HG02759 (cell line): ENCODE results near the gene PROX1.

Experiments used
- ATAC-seq: cut with Tn5 transposase; IDR thresholded peaks from one replicate; pipeline ENCODE4 v1.9.1; 2021; ENCODE audit warnings: mild to moderate bottlenecking, moderate library complexity; ENCODE audit not compliant: unreplicated experiment

Gene PROX1

DNA sequence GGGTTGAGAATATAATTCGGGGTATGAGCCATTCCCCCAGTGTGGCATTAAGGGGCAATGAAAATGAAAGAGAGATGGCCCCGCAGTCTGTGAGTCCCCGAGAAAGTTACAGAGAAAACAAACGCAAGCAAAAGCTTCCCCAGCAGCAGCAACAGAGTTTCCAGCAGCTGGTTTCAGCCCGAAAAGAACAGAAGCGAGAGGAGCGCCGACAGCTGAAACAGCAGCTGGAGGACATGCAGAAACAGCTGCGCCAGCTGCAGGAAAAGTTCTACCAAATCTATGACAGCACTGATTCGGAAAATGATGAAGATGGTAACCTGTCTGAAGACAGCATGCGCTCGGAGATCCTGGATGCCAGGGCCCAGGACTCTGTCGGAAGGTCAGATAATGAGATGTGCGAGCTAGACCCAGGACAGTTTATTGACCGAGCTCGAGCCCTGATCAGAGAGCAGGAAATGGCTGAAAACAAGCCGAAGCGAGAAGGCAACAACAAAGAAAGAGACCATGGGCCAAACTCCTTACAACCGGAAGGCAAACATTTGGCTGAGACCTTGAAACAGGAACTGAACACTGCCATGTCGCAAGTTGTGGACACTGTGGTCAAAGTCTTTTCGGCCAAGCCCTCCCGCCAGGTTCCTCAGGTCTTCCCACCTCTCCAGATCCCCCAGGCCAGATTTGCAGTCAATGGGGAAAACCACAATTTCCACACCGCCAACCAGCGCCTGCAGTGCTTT, 9.4 kb downstream of the PROX1 start:
- no peak for ATAC-seq

DNA sequence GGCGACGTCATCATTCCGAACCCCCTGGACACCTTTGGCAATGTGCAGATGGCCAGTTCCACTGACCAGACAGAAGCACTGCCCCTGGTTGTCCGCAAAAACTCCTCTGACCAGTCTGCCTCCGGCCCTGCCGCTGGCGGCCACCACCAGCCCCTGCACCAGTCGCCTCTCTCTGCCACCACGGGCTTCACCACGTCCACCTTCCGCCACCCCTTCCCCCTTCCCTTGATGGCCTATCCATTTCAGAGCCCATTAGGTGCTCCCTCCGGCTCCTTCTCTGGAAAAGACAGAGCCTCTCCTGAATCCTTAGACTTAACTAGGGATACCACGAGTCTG, 10.0 kb downstream of the PROX1 start:
- ATAC-seq = no peak

DNA sequence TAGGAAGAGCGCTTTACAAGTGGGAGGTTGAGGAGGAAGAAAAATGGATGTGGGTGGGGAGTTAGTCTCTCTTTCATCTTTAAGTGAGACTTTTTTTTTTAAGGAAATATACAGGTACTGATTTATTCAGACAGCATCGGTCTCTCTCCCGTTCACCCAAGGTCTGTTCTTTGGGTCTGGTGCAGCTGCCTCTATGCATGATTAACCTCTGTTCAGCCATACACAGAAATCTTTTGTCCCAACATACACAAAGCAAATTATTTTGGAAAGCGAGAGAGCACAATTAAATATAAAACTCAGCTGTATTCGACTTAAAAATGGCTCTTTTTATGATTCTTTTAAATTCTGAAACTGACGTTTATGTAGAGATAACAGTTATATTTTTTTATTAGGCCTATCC, 11.0 kb downstream of the PROX1 start:
- ATAC-seq = no peak

DNA sequence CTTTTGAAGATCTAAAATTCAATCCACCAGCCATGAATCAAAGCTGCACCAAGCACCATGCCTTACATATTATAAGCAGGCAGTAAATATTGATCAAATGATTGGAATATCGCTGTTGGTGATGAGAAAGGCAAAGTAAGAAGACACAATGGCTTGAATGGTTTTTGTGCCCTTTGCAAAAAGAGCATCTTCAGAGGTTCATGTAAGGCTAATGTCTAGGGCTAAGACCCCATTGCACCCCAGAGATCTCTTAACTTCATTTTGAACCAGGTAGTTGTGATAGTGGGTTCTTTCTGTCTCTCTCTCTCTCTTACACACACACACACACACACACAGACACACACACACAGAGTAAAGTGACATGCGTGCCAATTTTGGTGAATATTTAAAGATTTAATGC, 12.0 kb downstream of the PROX1 start:
- no peak for ATAC-seq

DNA sequence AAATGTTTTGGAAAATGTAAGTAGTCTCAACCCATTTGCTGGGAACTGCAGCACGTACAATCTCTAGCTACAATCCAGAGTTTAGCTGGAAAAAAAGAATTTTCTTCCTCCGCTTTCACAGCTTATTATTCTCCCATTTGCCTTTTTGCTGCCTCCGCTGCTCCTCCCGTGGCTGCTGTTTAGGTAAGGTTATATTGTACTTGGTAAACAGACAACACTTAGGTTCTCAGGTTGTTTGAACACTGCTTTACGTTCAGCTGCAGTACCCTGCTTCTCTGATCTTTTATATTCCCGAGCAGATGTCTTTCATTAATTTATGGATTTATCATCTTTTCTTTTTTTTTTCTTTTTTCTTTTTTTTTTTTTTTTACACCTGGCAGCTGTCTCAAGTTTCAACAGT, 14.3 kb downstream of the PROX1 start:
- ATAC-seq = no peak

DNA sequence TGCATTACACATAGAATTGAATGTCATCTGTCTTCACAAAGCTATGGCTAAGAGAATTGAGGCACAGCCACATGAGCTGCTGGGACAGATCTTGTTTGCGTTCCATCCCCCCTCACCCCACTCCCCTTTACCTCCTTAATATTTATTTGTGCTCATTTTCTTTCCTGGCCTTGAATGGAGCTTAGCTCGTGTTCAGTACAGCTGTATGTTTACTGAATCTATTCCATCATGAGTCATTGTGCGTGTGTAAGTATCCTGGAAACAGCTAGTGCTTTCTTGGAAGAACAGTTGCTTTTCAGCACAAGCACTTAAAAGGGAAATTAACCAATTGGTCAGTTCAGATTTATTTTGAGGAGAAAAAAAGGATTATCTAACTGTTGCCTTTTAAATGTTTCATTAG, 14.7 kb downstream of the PROX1 start:
- ATAC-seq = no peak

DNA sequence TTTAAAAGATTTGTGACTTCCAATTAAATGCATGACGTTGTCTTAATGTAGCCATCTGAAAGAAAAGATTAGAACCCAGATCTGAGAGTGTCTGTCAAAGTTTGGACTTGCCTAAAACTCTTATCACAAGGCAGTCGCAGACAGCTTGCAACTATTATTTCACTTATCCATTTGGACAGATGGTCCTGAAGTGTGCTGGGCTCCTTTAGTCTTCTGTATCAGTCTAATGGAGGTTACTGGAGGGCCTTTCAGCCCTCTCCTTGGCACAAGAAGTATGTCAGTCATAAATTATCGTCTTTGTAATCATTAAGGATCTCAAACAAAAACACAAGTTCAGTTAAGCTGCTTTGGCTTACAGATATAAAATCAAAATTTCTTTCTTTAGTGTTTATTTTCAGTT, 15.5 kb downstream of the PROX1 start:
- ATAC-seq = no peak

DNA sequence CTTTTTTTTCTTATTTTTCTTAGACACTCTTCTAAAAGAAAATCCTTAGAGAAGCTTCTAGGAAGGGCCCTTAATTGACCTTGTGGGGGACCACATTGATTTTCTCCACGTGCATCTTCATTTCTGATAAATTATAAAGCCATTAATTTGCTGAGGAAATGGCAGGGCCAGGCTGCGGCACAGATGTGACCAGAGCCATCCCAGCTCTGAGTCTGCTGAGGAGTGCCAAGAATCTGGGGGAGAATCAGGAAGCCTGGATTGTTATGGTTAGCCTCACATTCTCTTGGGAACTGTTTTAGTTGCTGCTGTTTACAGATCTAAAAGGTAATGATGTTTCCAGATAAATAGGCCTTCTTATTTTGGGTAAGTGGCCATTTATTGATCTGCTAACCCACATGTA, 16.2 kb downstream of the PROX1 start:
- no peak for ATAC-seq

DNA sequence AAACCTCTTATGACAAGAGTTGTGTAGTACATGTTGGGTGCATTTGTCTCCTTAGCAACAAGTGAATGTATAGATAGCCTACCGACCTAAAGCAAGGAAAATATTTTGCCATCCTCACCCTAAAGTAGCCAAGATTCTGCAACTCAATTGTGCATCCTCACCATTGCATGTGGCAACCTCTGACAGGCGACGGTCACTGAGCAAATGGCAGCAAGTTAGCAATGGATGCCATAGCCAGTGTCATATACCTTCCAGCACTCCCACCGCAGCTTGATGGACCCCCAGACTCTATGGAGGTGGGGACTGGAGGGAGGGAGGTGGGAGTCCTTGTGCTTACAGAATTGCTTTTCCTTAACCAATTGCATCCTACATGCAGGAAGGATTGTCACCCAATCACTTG, 17.0 kb downstream of the PROX1 start:
- no peak for ATAC-seq

DNA sequence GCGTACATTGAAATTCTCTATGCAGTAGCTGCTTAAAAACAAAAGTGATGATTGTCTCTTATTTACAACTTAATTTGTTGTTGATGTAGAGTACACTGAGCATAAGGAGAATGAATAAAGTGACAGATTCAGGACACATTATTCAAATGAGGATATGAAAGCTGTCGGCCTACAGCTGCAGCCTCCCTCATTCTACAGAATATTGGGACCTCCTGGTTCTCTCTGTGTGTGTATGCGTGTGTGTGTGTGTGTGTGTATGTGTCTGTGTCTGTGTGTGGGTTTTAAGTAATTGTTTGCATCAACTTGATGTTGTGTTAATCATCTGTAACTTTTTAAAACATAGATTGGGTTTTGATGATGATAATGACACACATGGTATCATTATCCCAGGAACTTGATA, 17.9 kb downstream of the PROX1 start:
- no peak for ATAC-seq

DNA sequence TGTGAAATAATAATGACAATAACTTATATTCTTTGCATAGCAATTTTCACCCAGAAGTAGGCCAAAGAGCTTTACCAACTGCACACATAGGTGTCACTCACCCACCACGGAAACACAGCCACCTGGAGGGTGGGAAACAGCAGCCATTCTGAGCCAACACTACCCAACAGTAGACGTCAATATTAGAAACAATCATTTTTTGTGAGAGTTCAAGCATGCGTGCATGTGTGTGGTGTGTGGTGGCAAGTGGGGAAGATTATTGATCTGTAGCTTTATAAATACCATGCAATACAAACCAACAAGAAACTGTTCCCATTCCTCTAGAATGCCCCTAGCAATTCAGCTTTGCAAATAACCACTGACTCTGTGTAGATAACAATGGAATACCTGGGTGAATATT, 19.1 kb downstream of the PROX1 start:
- no peak for ATAC-seq

DNA sequence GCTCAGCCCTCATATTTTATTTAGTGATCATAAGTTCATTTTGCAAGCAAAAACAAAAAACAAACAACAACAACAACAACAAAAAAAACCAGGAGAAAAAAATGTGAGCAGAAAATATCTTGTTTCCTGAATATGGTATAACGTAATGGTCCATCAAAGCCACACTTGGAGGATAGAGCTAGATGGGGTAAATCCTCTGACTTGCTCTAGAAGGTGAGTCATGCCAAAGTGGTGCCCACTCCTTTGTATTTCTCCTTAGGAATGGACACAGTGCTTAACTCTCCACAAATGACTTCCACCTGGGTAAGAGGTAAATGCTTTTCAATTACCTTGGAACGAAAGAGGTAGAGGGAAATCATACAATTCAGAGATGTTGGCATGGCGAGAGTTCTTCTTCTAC, 20.6 kb downstream of the PROX1 start:
- ATAC-seq = no peak

DNA sequence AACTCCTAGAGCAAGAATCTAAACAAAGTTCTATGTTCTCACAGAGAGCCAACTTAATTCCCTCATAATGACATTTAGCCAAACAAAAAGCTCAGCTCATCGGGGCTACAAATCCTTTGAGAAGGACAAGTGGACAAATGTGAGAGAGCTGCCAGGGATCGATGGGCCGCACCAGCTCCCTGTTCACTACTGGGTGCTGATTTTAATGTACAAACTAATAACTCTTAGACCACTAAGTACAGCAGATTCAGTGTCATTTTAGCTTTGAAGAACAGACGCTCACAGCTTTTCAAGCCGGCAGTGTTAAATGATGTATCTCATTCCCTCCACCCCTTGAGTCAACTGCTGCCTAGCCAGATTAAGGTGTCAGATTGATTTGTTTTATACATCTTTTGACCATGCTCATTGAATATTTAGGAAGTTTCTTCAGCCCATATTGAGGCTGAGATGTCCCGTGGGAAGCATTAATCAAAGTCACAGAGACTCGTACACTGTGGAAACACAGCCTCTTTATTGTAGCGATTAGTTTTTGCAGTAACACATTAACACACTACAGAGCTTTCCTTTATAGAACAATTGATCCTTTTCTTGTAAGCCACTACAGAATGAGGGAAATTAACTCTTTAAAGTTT, 21.1 kb downstream of the PROX1 start:
- ATAC-seq = no peak

DNA sequence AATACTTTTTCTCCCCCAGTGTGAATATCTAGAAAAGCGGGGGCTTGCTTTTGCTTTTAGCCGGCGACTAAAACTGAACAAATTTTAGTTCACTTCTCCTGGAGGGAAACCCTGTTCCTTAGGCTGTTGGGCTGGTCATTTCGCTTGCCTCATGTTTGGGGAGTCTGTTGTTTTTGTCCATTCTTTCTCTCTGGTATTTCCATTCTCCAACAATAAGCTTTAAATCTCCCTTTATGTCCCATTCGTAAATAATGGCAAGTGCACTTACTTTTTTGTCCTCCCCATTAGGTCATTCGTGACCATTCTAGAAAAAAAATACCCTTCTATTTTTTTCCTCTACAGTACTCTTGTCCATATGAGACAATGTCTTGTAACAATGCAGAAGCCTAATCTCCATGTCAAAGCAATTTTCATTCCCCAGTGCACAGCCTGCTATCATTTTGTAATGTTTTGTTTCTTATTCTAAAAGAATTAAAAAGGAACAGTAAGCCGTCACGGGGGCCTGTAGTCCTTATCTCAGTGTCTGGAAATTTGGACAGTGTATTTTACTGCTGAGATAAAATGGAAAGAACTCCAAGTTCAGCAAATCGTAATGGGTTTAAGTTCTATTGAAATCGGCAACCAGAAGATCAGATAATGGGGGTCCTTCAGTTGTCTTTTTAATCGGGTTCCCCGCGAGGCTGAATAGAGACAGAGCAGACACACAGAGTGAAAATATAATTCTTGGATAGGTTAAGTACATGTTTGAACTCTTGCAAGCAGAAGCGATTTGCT, 21.8 kb downstream of the PROX1 start:
- ATAC-seq = no peak

DNA sequence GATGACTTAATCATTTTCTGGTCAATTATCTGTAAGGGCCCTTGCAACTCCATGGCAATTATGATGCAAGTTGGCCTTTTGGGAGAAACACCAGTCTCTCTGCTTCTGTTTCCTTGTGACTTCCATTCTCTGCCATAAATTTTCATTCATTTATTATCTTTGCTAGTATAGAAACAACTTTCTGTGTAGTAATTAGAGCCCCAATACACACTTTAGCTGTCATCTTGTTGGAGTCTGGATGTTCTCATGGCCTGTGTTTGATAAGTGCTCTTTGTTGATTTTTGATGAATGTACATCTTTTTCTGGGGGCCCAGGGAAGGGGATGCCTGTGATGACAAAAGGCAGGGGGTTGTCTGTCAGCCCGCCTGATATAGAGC, 22.4 kb downstream of the PROX1 start:
- no peak for ATAC-seq

DNA sequence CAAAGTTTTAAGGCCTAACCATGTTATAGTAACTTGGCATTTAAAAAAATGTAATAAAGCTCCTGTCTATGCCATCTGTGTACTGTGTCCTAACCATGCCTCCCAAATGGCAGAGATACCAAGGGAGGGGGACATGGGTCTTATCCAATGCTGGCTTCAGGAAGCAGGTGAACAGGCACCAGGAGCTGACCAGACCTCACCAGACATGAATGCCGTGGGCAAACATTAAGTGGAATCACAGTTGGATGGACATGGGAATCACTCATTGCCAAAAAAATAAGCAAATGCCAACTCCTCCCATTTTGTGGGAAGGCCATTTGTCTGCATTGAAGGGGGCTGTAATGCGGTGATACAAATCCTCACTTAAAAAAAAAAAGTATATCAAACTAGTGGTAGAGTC, 22.9 kb downstream of the PROX1 start:
- no peak for ATAC-seq

DNA sequence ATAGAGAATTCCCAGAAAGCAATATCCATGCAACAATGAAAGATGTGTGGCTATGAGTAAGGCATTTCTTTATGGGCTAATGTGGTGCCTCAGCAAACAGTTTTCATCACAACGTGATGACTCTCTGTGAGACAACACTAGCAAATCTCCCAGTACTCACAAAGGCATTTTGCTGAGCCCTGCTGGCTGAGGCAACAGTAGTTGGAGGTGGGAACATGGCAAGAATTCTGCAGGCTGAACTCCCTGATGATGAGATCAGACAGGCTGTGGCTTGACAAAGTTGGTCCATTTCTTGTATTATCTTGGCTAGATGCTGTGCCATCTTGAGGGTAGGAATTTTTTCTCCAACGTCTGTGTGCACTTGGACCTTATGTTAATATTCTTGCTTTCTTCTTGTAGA, 24.6 kb downstream of the PROX1 start:
- no peak for ATAC-seq

DNA sequence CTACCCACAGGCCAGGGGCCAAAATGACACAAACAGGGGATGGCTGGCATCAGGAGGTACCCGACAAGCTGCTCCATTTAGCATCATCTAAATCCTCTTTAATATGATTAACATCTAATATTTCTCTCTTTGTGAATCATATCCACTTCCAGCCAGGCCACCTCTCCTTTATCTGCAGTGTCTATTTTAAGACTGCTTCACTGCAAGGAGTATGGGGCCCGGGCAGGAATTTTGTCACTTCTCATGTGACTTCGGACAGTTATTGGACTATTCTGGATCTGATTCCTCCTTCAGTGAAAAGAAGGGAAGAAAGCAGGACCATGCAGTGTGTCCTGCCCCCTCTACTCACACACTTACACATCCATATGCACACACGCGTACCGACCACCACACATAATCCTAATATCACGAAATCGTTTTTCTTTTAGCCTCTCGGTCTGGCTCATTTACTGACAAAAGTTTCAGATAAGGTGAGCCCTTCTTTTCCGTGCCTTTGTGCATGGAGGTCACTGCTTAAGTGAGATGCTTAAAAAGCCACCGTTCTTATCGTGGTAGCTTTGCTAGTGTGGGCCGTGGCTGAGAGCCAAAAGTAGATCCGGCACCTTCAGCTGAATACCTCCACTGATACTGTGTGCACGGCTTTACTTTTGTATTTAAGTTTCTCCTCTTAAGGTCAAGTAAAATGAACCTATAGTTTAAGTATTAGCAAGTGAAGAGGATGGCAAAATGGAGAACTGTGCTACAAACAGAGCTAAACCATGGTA, 26.0 kb downstream of the PROX1 start:
- ATAC-seq = no peak

DNA sequence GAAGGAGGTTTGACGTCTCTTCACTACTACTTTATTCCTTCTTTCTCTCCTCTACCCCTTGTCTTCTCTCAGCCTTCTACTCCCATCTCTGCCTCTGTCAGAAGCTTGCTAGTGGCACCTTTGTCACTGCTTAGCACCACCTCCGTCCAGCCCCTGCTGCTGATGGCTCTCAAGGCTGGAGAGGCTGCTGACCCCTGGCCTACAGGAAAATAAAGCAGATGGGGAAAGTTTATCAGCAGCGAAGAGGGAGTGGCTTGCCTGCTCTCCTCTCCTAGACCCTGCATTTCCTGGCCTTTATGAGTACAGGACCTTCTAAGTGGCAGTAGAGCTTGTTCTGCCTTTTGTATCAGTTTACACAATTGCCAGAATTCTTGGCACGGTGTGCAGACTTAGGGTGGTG, 27.0 kb downstream of the PROX1 start:
- no peak for ATAC-seq

DNA sequence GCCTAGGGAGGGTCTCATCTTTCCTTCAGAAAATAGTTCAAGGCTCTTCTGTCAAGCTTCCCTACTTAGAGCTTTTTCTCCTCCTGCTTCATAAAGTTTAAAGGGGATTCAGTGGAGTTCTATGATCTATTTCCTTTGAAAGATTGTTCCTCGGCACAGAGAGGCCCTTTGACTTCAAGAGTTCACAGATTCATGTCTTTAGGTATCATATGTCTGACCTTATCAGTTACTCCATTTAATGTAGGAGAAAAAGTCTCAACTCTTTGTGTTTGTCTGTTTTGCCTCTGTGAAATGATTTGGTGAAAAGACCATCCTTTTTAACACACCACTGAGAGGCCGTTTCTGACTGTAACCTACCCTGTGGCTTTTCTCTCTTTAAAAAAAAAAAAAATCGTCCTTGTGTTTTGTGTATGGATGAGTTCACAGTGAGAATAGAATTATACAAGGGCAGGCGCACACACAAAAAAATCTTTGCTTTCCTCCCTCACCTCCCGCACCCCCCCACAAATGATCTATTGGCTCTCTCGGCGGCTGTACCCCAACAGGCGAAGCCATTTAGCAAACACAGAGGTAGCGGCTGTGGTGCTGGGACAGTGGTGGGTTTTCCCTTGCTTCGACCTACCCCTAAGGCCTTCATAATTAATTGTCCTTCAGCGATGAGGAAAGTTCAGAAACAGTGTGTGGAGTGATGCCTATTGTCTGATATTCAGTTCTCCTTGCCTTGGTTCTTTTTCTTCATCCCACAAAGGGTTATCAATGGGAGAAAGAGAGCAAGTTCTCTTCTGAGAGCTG, 29.6 kb downstream of the PROX1 start:
- no peak for ATAC-seq
